Measurements from ENCODE around the gene SEMA3B. TPM values are rescaled to one million over a fixed set of nuclear protein-coding genes. Genes with fewer than 3 reads are reported as not detected.

The SEMA3B gene
- total RNA-seq, 4 donors from 2014 or later, result 29.1 to 54.9 (median 44.2) TPM

- H3K4me3 ChIP-seq, result peak overlapping the region; percentile 91 to 100
- H3K36me3 ChIP-seq, result peaks cover 0 to 54% of the 10 kb centered on the region in 2 donors
- peaks cover 0 to 74% (median 27%) of the 10 kb centered on the region in 3 donors for H3K4me1 ChIP-seq
- no CpG with 5 or more reads among the region's 4 CpGs for WGBS, 2 donors (ENCODE audit: low coverage in 1 of 2)
- no peak for ATAC-seq
- TF ChIP-seq POLR2A (IDR thresholded peaks at IDR 0.05) (no peak), POLR2AphosphoS5 (IDR thresholded peaks at IDR 0.05) (no peak), EP300 (IDR thresholded peaks at IDR 0.05) (no peak), CTCF (IDR thresholded peaks at IDR 0.05) (no peak)
- H3K27ac ChIP-seq, result peak overlapping the region in 3 of 4 donors; percentile 88 to 93 (median 92)
- no peaks in the 10 kb centered on the region for H3K9me3 ChIP-seq
- no peaks in the 10 kb centered on the region for H3K27me3 ChIP-seq
Observed at GRCh38 chr3:50327129-50327528, 58.2 kb downstream of the SEMA3B start.

Small RNA genes lying within 50 kb of the gene (small RNA-seq; reads per million reads assigned to genes)
- 0 to 0.27 (median 0) reads per million in 4 donors for gene MIR5787

Other genes starting within 250 kb of the SEMA3B start
- 100 to 1,000 TPM in 3 of 4 donors, 10 to 100 TPM in 1; 85.7 to 228 (median 136) TPM for gene RBM5, start 180.2 kb upstream of the SEMA3B start, total RNA-seq
- gene SEMA3F, start 113.8 kb upstream of the SEMA3B start, total RNA-seq, result 10 to 100 TPM in 3 of 4 donors, 1 to 10 TPM in 1; 6.7 to 33.5 (median 16.3) TPM
- gene GNAT1, start 77.5 kb upstream of the SEMA3B start, total RNA-seq, result not detected
- under 1 TPM in 2 of 4 donors, not detected in 2; 0.35 TPM for gene SLC38A3, start 63.9 kb upstream of the SEMA3B start, total RNA-seq
- gene GNAI2, start 32.9 kb upstream of the SEMA3B start, total RNA-seq, result 100 to 1,000 TPM; 172 to 262 (median 222) TPM
- gene LSMEM2, start 9.9 kb downstream of the SEMA3B start, total RNA-seq, result not detected
- 10 to 100 TPM; 37.3 to 85.4 (median 64.9) TPM for gene IFRD2, start 23.3 kb downstream of the SEMA3B start, total RNA-seq
- 1 to 10 TPM; 2.4 to 8.8 (median 4.0) TPM for gene HYAL3, start 30.3 kb downstream of the SEMA3B start, total RNA-seq
- gene NAA80, start 30.3 kb downstream of the SEMA3B start, total RNA-seq, result 10 to 100 TPM in 1 of 4 donors, 1 to 10 TPM in 3; 4.2 to 12.3 (median 7.9) TPM
- gene HYAL1, start 34.4 kb downstream of the SEMA3B start, total RNA-seq, result 10 to 100 TPM in 2 of 4 donors, 1 to 10 TPM in 2; 4.8 to 12.3 (median 7.9) TPM
- 10 to 100 TPM; 37.2 to 87.0 (median 74.8) TPM for gene HYAL2, start 53.6 kb downstream of the SEMA3B start, total RNA-seq
- gene TUSC2, start 59.1 kb downstream of the SEMA3B start, total RNA-seq, result 10 to 100 TPM; 23.8 to 36.2 (median 31.3) TPM
- gene RASSF1, start 71.7 kb downstream of the SEMA3B start, total RNA-seq, result 10 to 100 TPM; 24.5 to 40.3 (median 26.9) TPM
- gene ZMYND10, start 76.6 kb downstream of the SEMA3B start, total RNA-seq, result under 1 TPM in 1 of 4 donors, not detected in 3; 0.54 TPM
- 10 to 100 TPM; 14.0 to 26.6 (median 19.5) TPM for gene NPRL2, start 81.6 kb downstream of the SEMA3B start, total RNA-seq
- 10 to 100 TPM in 1 of 4 donors, 1 to 10 TPM in 3; 4.7 to 10.9 (median 9.0) TPM for gene CYB561D2, start 81.7 kb downstream of the SEMA3B start, total RNA-seq
- 10 to 100 TPM; 41.1 to 66.2 (median 55.7) TPM for gene TMEM115, start 90.4 kb downstream of the SEMA3B start, total RNA-seq
- 1 to 10 TPM in 1 of 4 donors, under 1 TPM in 3; 0.31 to 1.7 (median 0.66) TPM for gene CACNA2D2, start 234.5 kb downstream of the SEMA3B start, total RNA-seq

Data from gastroesophageal sphincter (tissue), 4 donors.